Activated T-cell treated with anti-CD3 and anti-CD28 coated beads, Interleukin-2, amount 50 U/mL, for 48 hours (primary cell): ENCODE measurements around the gene C1orf159.
"Not testable (repeated sequence)": the region's sequence is repeated elsewhere in the genome, so short reads cannot be mapped to it uniquely, and the experiment has no call there.

Experiments used
- DNase-seq, 2 experiments: peaks; one replicate each; pipeline ENCODE4 v3.0.0-alpha.2; 2020

The C1orf159 gene

DNA sequence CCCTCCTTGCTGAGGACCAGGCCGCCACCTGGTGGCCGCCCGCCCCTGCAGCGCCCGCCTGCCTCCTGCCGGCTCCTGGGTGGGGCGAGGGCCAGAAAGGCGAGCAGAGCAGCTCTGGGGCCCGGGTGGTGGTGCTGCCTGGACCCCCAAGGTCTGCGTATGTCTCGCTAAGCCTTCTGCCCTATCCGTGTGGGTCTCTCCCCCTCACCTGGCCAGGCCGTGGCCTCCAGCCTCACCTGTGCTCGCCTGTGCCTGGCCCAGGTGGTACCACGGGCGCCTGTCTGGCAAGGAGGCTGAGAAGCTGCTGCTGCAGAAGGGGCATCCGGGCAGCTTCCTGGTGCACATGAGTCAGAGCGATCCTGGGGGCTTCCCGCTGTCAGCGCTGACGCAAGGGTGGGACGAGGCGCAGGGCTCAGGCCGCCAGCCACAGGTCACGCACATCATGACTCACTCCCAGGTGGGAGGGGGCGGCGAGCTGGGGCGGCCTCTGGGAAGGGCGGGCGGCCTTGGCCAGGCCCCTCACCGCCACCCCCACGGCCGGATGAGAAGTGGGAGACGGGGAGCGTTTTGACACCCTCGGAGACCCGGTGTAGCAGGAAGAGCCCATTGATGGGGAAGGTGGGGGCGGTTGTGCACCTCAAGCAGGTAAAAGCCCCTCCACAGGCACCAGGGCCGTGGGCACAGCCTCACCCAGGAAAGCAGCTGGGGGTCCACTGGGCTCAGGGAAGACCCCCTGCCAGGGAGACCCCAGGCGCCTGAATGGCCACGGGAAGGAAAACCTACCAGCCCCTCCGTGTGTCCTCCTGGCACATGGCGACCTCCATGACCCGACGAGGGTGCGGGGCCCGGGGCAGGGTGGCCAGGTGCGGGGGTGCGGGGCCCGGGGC lies 51.7 kb downstream of the C1orf159 start:
- DNase-seq = peak; percentile 94 to 95

DNA sequence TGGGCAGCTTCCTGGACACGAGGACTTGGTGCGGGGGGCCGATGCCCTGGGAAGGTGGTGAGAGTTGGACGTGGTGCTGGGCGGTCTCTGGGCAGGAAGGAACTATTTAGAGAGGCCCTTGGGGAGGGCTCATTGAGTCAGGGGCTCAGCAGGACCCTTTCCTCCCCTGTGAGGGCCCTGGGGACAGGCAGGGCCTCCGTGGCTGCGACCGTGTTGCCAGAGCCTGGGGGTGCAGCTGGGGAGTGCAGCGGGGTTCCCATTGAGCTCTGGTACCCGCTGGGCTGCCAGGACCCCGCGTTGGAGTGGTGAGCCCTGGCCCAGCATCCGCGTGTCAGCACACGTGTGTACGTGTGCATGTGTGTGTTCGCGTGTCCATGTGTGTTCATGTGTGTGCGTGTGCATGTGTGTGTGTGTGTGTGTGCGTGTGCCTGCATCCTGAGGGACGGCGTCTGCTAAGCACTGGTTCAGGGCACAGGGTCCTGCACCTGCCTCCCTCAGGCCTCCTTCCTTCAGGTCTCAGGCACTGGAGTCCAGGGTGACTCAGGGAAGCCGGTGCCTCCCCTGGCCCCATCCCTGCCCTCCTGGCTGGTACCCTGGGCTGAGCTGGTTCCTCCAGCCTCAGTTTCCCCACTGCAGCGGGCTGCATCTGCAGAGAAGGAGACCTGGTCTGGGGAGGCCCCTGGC lies 52.5 kb downstream of the C1orf159 start:
- no peak for DNase-seq

DNA sequence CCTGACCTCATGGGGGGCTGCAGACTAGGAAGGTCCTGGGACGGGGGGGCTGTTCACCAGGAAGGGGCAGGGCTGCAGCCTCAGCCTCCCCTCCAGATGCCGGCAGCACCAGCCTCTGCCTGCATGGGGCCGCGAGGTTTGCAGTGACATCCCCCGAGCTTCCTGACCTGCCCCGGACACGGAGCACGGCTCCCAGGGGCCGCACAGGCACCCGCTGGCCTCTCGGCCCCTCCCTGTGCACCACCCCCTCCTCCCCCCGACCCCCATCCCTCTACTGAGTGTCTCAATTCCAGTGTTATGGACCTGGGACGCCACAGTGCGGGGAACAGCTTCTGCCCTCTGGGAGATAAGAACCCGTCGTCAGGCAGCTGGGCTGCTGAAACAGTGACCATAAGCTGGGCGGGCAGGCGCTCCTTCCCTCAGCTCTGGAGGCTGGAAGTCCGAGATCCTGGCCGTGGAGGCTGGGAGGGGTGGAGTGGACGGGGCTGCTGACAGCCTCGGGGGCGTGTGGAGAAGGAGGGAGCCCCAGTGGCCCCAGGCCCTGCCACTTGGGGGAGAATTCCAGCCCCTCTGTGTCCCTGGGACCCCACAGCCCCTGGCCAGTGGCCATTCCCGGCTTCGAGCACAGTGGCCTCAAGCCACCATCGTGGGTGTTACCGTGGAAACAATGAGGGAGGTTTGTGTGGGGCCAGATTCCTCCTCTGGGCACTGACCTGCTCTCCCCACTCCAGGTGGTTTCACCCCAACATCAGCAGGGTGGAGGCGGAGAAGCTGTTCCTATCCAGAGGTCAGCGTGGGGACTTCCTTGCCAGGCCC lies 53.3 kb downstream of the C1orf159 start:
- DNase-seq = peak in 1 of 2 experiments; percentile 60

DNA sequence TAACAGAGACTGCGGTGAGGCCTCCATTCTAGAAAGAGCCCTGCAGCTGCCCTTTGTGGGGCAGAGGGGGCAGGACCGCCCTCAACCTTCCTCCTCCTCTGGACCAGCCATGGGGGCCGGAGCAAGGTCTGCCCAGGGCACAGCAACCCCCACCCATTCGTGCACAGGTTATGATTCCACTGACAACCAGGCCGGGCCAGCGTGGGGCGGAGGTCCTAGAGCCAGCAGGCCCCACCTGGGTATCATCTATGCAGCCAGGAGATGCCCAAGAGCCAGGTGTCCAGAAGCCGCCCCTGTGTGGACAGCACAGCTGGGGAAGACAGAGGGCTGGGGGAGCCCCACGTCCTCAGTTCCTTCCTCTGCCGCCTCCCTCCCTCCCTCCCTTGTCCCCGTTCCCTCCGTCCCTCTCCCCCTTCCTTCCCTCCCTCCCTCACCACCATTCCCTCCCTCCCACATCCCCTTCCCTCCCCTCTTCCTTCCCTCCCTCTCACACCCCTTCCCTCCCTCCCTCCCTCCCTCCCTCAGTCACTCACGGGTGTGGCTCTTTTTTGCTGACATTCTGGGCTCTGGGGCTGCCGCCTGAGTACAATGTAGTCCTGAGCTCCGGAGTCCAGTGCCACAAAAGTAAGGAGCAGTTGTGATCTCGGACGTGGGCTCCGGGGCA lies 54.1 kb downstream of the C1orf159 start:
- DNase-seq = no peak

DNA sequence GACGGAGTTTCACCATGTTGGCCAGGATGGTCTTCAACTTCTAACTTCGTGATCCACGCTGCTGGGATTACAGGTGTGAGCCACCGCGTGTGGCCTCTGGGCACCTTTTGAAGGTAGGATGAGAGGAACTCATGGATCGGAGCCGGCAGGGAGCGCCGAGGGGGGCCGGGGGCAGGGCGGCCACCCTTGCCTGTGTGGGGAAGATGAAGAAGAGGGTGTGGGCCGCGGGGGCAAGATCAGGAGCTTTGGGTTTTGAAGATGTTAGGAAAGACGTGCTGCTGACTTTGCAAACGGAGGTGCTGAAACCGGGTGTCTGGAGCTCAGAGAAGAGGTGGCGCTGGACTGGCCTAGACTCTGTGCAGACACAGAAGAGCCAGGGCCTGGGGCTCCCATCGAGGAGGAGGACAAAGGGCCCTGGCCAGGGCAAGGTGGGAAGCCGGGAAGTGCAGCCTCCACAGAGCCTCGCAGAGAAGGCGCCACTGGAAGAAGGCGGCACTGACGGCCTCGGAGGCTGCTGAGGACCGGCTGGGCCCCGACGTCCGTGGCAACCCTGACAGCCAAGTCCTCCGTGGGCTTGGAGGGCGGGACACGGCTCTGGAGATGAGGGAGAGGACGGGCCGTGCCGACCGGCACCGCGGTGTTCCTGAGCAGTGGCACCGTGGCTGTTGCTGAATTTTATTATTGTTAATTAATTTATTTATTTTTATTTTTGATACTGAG lies 55.4 kb downstream of the C1orf159 start:
- no peak for DNase-seq

DNA sequence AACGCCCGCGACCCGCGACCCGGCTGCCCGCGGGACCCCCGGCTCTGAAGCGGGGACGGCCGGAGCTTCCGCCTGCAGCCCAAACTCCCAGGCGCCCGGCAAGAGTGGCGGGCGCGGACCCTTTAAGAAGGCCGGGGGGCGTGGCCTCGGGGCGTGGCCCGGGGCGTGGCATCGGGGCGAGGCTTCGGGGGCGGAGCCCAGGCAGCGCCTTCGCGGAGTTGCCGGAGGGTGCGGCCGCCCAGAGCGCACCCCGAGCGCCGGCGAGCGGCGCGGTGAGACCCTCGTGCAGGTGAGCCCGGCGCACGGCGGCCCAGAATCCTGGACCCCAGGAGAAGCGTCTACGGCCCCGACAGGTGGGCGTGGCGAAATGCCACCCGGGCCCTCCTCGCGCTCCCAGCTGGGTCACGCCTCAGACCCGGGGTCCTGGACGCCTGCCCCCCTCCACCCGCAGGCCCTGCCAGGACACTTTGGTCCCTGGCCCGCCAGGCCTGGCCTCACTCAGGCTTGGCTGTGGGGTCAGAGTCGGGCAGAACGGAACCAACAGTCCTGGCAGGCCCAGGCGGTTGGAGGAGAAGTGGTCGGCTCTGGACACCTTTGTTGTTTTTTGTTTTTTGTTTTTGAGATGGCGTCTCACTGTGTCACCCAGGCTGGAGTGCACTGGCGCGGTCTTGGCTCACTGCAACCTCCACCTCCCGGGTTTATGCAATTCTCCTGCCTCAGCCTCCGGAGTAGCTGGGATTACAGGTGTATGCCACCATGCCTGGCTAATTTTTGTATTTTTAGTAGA lies 56.2 kb downstream of the C1orf159 start:
- DNase-seq = peak; percentile 98 to 99

DNA sequence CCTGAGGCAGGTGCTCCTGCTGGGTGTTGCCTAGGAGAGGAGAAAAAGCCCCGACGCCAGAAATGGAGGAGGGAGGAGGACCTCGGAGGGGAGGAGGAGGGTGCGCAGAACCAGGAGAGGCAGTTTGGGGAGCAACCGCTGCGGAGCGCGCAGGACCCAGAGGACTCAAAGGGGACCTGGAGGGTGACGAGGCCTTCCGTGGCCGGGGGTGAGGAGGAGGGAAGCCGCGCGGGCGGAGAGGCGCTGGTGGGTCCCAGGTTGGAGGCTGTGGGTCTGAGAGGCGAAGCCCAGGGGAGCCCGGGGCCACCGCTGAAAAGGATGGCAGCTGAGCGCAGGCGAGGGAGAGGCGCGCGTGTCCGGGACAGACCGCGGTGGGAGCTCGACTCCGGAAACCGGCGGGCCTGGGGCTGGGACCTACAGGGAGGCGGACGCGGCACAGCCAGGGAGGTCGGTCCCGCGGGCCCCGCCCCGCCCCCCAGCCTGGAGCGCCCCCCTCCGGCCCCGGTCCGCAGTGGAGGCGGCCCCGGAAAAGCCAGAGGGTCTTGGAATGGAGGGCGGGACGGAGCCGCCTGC lies 56.9 kb downstream of the C1orf159 start:
- DNase-seq = peak in 1 of 2 experiments; percentile 51

DNA sequence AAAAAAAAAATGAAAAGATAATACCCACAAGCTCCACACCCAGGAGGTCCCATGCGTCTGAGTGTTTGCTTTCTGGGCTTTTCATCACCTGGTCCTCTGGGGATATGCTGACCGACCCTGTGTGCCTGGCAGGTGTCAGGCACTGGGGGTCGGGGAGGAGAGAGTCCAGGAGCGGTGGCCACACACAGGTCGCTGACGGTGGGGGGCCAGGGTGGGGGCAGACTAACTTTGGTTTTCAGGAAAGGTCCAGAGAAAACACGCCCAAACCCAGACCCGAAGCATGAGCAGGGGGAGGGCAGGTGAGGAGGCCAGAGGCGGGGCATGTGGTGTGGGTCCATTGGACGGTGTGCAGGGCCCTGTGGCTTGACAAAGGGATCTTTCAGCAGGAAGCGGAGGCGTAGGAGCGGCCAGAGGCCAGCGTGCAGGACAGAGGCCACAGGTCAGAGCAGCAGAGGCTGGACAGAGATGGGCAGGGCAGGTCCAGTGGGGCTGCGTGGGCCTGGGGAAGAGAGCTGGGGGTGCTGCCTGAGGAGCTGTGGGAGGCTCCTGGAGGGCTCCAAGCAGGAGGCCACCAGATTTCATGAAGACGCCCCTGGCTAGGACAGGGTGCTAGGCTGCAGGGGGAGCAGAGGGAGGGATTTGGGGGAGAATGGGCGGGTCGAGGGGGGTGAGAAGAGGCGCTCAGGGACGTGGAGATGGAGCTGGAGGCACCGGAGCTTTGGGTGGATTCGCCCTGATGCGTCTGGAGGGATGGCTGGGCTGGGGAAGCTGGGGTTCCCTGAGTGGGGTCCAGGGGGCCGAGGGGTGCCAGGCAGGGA lies 57.6 kb downstream of the C1orf159 start:
- peak in 1 of 2 experiments; percentile 26 for DNase-seq

DNA sequence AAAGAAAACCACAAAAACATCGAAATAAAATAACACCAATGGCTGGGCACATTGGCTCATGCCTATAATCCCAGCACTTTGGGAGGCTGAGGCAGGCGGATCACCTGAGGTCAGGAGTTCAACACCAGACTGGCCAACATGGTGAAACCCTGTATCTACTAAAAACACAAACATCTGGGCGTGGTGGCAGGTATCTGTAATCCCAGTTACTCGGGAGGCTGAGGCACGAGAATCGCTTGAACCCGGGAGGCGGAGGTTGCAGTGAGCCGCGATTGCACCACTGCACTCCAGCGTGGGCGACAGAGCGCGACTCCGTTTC lies 58.2 kb downstream of the C1orf159 start:
- not testable (repeated sequence) for DNase-seq

DNA sequence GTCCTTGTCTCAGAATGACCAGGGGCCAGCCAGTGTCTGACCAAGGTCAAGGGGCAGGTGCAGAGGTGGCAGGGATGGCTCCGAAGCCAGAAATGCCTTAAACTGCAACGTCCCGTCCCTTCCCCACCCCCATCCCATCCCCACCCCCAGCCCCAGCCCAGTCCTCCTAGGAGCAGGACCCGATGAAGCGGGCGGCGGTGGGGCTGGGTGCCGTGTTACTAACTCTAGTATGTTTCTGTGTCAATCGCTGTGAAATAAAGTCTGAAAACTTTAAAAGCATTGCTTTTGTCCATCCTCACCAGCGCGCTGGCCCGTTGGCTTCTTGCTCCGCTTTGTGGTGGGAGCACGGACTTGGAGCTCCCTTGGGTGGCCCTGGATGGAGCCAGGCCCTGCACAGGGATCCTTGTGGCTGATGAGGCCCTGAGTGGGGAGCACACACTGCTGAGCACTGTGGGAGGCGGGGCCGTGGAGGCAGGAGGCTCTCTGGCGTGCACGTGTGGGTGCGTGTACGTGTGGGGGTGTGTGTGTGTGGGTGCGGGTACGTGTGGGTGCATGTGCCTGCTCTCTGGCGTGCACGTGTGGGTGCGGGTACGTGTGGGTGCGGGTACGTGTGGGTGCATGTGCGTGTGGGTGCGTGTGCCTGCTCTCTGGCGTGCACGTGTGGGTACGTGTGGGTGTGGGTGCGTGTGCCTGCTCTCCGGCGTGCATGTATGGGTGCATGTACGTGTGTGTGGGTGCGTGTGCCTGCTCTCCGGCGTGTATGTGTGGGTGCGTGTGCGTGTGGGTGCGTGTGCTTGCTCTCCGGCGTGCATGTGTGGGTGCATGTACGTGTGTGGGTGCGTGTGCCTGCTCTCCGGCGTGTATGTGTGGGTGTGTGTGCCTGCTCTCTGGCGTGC lies 59.8 kb downstream of the C1orf159 start:
- DNase-seq = no peak

DNA sequence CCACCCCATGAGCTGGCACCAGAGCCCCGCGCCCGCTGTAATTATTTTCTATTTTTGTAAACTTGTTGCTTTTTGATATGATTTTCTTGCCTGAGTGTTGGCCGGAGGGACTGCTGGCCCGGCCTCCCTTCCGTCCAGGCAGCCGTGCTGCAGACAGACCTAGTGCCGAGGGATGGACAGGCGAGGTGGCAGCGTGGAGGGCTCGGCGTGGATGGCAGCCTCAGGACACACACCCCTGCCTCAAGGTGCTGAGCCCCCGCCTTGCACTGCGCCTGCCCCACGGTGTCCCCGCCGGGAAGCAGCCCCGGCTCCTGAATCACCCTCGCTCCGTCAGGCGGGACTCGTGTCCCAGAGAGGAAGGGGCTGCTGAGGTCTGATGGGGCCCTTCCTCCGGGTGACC lies 60.9 kb downstream of the C1orf159 start:
- DNase-seq = no peak

DNA sequence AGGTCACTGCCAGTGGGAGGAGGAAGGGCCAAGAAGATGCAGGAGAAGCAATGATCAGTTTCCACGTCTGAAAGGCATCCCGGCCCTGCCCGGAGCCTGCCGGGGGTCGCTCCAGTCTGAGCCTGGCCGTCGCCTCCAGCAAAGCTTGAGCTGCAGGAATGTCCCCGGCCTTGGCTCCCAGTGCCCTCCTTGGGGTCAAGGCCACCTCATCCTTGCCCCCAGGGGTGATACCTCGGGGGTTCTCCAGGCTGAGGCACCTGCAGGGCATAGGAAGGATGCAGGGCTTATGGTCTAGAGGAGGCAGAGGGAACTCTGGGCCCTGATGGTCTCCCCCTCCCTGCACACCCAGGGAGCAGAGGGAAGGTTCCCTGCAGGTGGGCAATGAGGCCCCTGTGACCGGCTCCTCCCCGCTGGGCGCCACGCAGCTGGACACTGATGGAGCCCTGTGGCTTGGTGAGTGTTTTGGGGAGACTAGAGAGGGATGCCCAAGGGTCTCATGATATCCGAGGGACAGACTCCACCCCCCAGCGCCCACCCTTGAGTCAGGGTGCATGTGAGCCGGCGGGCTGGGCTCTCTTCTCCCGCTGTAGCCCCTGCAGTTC lies 61.7 kb downstream of the C1orf159 start:
- DNase-seq = no peak

DNA sequence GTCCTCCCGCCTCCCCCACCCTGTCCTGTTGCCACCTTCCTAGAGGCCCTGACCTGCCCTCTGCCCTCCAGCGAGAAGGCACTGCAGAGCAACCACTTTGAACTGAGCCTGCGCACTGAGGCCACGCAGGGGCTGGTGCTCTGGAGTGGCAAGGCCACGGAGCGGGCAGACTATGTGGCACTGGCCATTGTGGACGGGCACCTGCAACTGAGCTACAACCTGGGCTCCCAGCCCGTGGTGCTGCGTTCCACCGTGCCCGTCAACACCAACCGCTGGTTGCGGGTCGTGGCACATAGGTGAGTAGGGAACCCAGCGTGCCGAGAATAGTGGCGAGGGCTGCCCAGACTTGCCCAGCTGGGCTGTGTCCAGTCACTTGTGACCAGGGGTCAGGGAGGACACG lies 62.2 kb downstream of the C1orf159 start:
- no peak for DNase-seq

DNA sequence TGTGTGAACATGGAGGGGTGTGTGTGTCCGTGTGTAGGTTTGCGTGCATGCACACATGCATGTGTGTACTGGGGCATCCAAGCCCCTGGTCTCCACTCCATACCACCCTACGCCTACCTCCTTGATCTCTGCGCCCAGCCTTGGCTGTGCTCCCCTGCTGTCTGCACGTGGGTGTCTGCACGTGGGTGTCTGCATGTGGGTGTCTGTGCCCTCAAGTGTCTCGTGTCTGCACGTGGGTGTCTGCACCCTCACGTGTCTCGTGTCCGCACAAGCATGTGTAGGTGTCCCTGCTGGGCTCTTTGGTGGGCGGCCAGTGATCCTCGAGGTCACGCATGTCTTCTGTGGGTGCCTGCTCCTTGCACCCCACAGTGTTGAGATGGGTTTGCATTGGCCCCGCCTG lies 62.9 kb downstream of the C1orf159 start:
- DNase-seq = no peak

DNA sequence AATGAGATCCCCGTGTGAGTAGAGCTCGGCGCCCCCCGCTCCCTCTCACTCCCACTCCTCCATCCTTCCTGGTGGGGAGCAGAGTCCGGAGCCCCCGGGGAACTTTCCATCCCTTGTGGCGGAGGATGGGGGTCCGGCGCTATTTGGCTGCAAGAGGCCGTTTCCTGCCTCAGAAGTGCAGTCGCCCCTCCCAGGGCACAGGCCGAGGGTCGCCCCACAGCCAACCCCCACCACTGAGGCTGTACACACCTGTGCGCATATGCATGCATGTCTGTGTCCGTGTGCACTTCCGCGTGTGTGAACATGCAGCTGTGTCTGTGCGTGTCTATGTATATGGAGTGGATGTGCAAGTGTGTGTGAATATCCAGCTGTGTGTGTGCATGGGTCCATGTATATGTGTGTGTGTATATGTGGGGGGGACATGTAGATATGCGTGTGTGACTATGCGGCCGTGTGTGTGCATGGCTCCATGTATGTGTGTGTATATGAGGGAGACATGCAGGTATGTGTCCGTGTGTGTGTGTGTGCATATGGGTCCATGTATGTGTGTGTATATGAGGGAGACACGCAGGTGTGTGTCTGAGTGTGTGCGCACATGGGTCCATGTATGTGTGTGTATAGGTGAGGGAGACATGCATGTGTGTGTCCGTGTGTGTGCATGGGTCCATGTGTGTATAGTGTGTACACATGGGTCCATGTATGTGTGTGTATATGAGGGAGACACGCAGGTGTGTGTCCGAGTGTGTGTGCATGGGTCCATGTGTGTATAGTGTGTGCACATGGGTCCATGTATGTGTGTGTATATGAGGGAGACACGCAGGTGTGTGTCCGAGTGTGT lies 63.7 kb downstream of the C1orf159 start:
- no peak for DNase-seq

DNA sequence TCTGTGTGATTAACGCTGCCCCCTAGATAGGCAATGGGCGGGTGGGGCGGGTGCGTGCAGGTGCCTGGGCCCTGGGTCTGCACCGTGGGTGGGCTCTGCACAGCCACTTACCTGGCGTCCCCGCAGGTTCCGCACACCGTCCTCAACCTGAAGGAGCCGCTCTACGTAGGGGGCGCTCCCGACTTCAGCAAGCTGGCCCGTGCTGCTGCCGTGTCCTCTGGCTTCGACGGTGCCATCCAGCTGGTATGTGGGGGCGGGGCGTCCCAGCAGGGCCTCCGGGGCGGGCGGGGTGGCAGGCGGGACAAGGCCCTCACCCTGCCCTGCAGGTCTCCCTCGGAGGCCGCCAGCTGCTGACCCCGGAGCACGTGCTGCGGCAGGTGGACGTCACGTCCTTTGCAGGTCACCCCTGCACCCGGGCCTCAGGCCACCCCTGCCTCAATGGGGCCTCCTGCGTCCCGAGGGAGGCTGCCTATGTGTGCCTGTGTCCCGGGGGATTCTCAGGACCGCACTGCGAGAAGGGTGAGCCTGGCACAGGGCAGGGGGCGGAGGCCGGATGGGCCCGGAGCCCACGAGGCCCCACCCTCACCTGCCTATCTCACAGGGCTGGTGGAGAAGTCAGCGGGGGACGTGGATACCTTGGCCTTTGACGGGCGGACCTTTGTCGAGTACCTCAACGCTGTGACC lies 64.6 kb downstream of the C1orf159 start:
- no peak for DNase-seq

DNA sequence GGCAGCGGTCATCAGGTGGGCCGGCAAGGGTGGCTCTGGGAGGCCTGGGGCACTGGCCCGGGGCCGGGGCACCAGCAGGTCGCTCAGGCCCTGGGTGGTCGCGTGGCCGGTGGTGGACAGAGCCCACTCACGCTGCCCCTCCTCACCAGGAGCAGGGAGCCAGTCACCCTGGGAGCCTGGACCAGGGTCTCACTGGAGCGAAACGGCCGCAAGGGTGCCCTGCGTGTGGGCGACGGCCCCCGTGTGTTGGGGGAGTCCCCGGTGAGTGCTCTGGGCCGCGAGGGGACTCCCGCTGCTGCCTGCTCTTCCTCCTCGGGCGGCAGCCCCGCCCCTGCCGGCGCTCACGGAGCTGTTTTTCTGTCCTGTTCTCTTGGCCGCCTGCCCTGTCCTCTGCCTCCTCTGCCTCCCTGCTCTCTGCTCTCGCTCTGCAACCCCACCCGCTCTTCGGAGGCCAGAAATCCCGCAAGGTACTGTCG lies 65.3 kb downstream of the C1orf159 start:
- no peak for DNase-seq
